Fibroblast of the aortic adventitia (primary cell): ENCODE results near the gene PRPF40A. TPM values are rescaled to one million over a fixed set of nuclear protein-coding genes. Genes with fewer than 3 reads are reported as not detected.
"Not testable (repeated sequence)": the region's sequence is repeated elsewhere in the genome, so short reads cannot be mapped to it uniquely, and the experiment has no call there.

Source experiments
- DNase-seq: peaks from one replicate; pipeline ENCODE4 v3.0.0-alpha.2; 2010; ENCODE audit warnings: low read depth
- H3K4me3 ChIP-seq: 2 replicates; pipeline ENCODE4 v1.5.1; 2011; ENCODE audit warnings: low read depth, mild to moderate bottlenecking, control low read depth, low read length, moderate library complexity
- total RNA-seq: library from RNA; depleted of rRNA; stranded (reverse); fragments of >200 nt; gene quantifications from 2 replicates; pipeline ENCODE4 v1.2.3, GENCODE V29; 2012; ENCODE audit warnings: low replicate concordance
- TF ChIP-seq, protein P1 (sequence below): IDR thresholded peaks from 2 replicates; pipeline ENCODE4 v1.5.1; 2011; ENCODE audit warnings: mild to moderate bottlenecking, low read length, control low read depth, inconsistent platforms; ENCODE audit not compliant: insufficient read depth

PRPF40A gene
- total RNA-seq, 1 donor, result 113 TPM

DNA sequence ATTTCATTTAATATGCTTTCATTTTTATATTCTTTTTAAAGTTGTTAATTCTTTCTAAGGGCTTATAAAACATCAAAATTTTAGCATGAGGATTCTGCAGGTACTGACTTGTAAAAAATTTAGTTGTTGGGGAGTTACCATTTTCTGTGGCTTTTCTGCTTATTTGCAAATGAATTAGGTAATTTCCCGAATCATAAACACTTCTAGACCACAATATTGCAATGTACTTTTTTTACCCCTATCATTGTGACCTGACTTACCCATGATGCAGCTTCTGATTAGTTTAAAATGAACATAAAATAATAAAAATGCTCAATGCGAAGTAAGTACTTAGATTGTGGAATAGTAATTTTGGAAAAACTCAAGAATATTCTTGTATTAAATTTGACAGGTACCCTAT, 12.6 kb upstream of the PRPF40A start:
- TF ChIP-seq, protein P1, sequence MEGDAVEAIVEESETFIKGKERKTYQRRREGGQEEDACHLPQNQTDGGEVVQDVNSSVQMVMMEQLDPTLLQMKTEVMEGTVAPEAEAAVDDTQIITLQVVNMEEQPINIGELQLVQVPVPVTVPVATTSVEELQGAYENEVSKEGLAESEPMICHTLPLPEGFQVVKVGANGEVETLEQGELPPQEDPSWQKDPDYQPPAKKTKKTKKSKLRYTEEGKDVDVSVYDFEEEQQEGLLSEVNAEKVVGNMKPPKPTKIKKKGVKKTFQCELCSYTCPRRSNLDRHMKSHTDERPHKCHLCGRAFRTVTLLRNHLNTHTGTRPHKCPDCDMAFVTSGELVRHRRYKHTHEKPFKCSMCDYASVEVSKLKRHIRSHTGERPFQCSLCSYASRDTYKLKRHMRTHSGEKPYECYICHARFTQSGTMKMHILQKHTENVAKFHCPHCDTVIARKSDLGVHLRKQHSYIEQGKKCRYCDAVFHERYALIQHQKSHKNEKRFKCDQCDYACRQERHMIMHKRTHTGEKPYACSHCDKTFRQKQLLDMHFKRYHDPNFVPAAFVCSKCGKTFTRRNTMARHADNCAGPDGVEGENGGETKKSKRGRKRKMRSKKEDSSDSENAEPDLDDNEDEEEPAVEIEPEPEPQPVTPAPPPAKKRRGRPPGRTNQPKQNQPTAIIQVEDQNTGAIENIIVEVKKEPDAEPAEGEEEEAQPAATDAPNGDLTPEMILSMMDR, result no peak
- no peak overlapping the region for H3K4me3 ChIP-seq
- no peak for DNase-seq

DNA sequence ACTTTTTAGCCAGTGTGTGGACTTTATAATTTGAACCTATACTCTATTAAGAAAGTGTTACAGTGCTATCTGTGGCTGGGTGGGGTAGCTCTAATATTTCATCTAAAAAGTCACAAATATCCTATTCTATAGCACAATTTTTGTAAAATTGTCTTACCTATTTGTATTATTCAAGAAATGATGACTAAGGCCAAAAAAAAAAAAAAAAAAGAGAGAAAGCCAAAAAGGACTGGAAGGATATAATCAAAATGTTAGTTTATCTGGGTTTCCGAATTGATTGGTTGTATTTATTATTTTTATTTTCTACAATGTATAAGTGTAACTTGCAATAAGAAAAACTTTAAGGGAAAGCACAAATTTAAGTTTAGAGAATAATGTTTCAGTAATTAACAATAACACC, 6.7 kb upstream of the PRPF40A start:
- H3K4me3 ChIP-seq, result no peak overlapping the region
- TF ChIP-seq, protein P1, result no peak
- DNase-seq, result no peak

DNA sequence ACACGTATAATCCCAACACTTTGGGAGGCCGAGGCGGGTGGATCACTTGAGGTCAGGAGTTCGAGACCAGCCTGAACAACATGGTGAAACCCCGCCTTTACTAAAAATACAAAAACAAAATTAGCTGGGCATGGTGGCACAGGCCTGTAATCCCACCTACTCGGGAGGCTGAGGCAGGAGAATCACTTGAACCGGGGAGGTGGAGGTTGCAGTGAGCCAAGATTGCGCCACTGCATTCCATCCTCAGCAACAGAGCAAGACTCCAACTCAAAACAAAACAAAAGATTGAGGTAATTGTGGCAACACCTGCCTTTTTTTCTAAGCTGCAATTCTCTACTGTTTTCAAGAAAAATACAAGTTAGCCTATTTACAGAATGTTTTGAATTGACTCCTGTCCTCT, 5.4 kb upstream of the PRPF40A start:
- H3K4me3 ChIP-seq, DNase-seq: not testable (repeated sequence)

DNA sequence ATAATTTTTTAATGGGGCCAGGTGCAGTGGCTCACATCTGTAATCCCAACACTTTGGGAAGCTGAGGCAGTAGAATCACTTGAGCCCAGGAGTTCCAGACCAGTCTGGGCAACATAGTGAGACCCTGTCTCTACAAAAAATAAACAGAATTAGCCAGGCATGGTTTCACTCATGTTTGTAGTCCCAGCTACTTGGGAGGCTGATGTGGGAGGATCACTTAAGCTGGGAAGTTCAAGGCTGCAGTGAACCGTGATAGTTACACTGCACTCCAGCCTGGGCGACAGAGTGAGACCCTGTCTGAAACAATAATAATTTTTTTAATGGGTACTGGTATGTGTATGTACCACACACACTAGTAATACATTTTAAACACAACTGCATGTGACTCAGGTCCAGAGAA, 3.5 kb upstream of the PRPF40A start:
- TF ChIP-seq, protein P1, result no peak
- DNase-seq, result no peak
- H3K4me3 ChIP-seq, result no peak overlapping the region

DNA sequence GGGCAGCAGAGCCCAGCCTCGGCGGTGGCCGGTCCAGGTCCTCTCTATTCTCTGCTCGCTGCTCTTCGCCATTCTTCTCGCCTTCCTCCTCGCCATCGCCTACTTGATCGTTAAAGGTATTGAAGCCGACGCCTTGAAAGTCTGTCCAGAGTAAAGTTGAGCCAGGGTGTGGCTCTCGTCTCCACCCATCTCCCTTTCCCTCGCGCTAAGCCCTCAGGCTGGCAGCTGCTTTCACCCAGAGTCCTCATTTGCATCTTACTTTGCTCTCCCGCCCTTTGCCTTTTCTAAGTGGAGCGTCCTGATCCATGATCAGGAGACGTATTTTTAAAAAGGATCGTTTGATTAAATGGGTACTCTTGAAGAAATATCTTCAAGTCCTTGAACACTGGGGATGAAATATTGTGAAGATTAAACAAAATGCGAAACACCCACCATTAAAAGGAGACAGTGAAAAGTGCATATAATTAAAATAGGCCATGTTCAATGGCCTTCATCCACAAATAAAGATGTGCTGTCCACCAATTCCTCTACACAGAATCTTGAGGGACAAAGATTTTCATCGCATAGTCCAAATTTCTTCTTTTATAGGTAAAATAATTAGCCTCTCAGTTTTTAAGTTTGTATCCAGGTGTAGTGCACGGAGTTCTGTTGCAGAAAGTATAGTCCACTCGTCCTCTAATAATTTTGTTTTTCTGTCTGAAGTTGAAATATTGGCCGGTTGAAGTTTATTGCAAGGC, 1.8 kb upstream of the PRPF40A start:
- DNase-seq, result peak; percentile 23
- H3K4me3 ChIP-seq, result peak overlapping the region; percentile 99
- TF ChIP-seq, protein P1, result no peak

DNA sequence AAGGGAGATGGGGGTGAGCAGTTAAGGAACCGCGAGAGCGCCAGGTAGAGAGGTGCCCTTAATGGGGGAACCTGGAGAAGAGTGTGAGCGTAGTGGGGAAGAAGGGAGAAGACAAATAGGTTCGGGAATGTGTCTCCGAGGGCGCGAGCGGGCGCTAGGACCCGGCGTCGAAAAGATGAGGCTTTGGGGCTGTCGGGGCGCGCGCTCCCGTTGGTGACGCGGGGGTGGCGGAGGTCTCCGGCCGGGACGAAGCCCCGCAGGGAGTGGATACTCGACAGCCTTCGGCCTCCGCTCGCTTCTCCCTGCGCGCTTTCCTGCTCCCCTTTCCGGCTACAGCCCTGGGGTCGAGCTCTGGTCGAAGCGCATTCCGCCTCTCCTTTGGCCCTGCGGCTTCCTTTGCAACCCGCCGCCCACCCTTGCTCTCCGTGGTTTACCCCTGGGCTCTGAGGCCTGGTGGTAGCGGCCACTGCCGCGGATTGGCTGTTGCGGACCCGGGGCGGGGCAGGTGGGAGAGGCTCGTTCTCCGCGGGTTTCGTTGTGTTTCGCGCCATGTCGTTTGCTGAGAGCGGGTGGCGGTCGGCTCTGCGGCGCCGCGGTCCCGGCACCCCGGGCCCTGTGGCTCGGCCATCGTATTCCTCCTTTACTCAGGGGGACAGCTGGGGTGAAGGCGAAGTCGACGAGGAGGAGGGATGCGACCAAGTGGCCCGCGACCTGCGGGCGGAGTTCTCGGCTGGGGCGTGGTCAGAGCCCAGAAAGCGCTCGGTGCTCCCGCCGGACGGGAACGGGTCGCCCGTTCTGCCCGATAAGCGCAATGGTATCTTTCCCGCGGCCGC, 1.0 kb upstream of the PRPF40A start, which contains the start of gene ARL6IP6:
TSS of gene ARL6IP6 (plus strand) at position 545 of the 833 bp plus-strand sequence. CDS start at position 550, 5 bp downstream.
- DNase-seq, result peak; percentile 84
- peak within 1 kb of the TSS; percentile 99 for H3K4me3 ChIP-seq
- TF ChIP-seq, protein P1, result no peak

DNA sequence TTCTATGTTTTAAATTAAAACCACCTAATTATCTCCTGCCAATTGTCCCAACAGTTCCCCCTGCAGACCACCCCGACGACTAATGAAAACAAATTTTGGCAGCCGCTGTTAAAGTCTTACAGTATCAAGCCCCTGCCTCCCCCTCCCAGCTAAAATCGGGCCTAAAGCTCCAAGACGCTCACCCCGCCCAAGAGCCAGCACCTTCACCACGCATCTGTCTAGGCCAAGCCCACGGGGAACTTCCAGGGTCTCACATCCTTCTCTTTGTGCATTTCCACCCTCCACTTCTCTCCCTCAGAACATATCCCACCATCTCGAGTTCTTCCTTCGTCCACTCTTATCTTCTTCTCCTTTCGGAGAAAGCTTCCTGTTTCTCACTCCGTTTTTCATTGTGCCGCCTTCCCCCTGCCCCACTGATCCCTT, 445 bp downstream of the PRPF40A start:
- peak overlapping the region; percentile 99 for H3K4me3 ChIP-seq
- DNase-seq, result no peak
- TF ChIP-seq, protein P1, result no peak
